Measurements from ENCODE around the gene IL1RAP. TPM values are rescaled to one million over a fixed set of nuclear protein-coding genes. Genes with fewer than 3 reads are reported as not detected.
A peak's percentile ranks its signal among the peaks of the same experiment; 100 is the strongest.

The IL1RAP gene
- polyA plus RNA-seq, 3 donors, result 12.8 to 19.3 (median 15.0) TPM

- no peak for DNase-seq
Observed at GRCh38 chr3:190601622-190602021, 87.7 kb downstream of the IL1RAP start.

- DNase-seq, result no peak
Observed at GRCh38 chr3:190605385-190605784, 91.5 kb downstream of the IL1RAP start.

- DNase-seq, result no peak
Observed at GRCh38 chr3:190606596-190606995, 92.7 kb downstream of the IL1RAP start.

- DNase-seq, result no peak
Observed at GRCh38 chr3:190607021-190607420, 93.1 kb downstream of the IL1RAP start.

- DNase-seq, result no peak
Observed at GRCh38 chr3:190608850-190609589, 95.1 kb downstream of the IL1RAP start.

GRCh38 chr3:190614226-190615059 is 100.6 kb downstream of the IL1RAP start:
- DNase-seq, result no peak

- DNase-seq, result no peak
Observed at GRCh38 chr3:190615060-190615384, 101.1 kb downstream of the IL1RAP start.

GRCh38 chr3:190615607-190616006 is 101.7 kb downstream of the IL1RAP start:
- no peak for DNase-seq

GRCh38 chr3:190616637-190617036 is 102.8 kb downstream of the IL1RAP start:
- no peak for DNase-seq

GRCh38 chr3:190617185-190617584 is 103.3 kb downstream of the IL1RAP start:
- DNase-seq, result peak; percentile 75

GRCh38 chr3:190618330-190619030 is 104.6 kb downstream of the IL1RAP start:
- no peak for DNase-seq

GRCh38 chr3:190619353-190619752 is 105.5 kb downstream of the IL1RAP start:
- no peak for DNase-seq

- DNase-seq, result no peak
Observed at GRCh38 chr3:190619761-190620160, 105.9 kb downstream of the IL1RAP start.

GRCh38 chr3:190620886-190621608 is 107.2 kb downstream of the IL1RAP start:
- no peak for DNase-seq

- no peak for DNase-seq
Observed at GRCh38 chr3:190621927-190622326, 108.0 kb downstream of the IL1RAP start.

- DNase-seq, result no peak
Observed at GRCh38 chr3:190624282-190624681, 110.4 kb downstream of the IL1RAP start.

- no peak for DNase-seq
Observed at GRCh38 chr3:190626951-190627620, 113.2 kb downstream of the IL1RAP start.

GRCh38 chr3:190629088-190629487 is 115.2 kb downstream of the IL1RAP start:
- DNase-seq, result no peak

- no peak for DNase-seq
Observed at GRCh38 chr3:190631295-190631694, 117.4 kb downstream of the IL1RAP start.

- no peak for DNase-seq
Observed at GRCh38 chr3:190641564-190641963, 127.7 kb downstream of the IL1RAP start.

- DNase-seq, result no peak
Observed at GRCh38 chr3:190642016-190642415, 128.1 kb downstream of the IL1RAP start.
